ENCODE data around the gene HAO2. TPM values are rescaled to one million over a fixed set of nuclear protein-coding genes. Genes with fewer than 3 reads are reported as not detected.

Gene HAO2
- total and polyA plus RNA-seq, 10 donors = 0.10 to 0.25 (median 0.12) TPM; not detected in 7

DNA sequence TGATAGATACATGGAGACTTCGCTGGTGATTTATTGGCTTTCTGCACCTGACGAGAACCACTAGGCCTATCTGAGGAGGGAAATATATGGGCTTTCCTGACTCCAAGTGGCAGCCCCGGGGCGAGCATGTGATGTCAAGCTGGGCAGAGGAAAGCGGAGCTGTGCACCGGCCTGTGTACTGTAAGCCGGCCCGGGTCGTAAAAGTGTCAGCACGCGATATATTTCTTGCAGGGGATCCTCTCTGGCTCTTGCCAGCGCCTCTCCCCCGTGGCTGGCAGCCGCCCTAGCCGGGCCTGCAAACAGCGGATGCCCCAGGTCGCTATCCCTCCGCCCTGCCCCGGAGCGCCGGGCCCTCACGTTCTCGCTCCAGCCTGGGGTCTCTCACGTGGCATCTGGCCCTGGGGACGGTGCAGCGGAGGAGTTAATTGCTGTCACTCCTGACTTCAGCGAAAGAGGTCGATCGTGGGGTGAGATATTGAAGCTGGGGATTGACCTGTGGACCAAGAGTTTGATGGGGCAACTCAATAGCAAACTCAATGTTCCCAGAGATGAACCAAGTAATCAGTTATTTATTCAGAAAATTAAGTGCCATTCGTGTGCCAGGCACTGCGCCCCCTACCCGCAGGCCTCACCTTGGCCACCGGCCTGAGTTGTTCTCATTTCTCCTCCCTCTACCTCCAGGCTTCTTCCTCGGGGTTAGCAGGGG lies 41.0 kb upstream of the HAO2 start:
- TF ChIP-seq, protein P1, sequence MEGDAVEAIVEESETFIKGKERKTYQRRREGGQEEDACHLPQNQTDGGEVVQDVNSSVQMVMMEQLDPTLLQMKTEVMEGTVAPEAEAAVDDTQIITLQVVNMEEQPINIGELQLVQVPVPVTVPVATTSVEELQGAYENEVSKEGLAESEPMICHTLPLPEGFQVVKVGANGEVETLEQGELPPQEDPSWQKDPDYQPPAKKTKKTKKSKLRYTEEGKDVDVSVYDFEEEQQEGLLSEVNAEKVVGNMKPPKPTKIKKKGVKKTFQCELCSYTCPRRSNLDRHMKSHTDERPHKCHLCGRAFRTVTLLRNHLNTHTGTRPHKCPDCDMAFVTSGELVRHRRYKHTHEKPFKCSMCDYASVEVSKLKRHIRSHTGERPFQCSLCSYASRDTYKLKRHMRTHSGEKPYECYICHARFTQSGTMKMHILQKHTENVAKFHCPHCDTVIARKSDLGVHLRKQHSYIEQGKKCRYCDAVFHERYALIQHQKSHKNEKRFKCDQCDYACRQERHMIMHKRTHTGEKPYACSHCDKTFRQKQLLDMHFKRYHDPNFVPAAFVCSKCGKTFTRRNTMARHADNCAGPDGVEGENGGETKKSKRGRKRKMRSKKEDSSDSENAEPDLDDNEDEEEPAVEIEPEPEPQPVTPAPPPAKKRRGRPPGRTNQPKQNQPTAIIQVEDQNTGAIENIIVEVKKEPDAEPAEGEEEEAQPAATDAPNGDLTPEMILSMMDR (IDR thresholded peaks at IDR 0.05 in 8 of 11, conservative IDR thresholded peaks at IDR 0.05 in 3 of 11) = peak in 6 of 11 experiments; percentile 22 to 54 (median 34)
- no peak for TF ChIP-seq POLR2AphosphoS5 (IDR thresholded peaks at IDR 0.05)
- Histone ChIP-seq H3K9me3 (no peaks in the 10 kb centered on the region), H3K4me3 (peak overlapping the region; percentile 10 to 70 (median 38)), H3K4me1 (peaks cover 2 to 26% (median 13%) of the 10 kb centered on the region in 6 donors), H3K27me3 (replicated peaks in 1 of 7) (peaks cover 0 to 16% (median 0%) of the 10 kb centered on the region in 7 donors), H3K36me3 (no peaks in the 10 kb centered on the region), H3K27ac (no peak overlapping the region)
- intact Hi-C loops (cut with DNase I; ENCODE audit: low total_unique reads) = no loop called here
- peak; percentile 78 for DNase-seq
- WGBS, 5 donors = 5 to 13% (median 7%) methylated on average over 14 to 34 of the region's 34 CpGs

DNA sequence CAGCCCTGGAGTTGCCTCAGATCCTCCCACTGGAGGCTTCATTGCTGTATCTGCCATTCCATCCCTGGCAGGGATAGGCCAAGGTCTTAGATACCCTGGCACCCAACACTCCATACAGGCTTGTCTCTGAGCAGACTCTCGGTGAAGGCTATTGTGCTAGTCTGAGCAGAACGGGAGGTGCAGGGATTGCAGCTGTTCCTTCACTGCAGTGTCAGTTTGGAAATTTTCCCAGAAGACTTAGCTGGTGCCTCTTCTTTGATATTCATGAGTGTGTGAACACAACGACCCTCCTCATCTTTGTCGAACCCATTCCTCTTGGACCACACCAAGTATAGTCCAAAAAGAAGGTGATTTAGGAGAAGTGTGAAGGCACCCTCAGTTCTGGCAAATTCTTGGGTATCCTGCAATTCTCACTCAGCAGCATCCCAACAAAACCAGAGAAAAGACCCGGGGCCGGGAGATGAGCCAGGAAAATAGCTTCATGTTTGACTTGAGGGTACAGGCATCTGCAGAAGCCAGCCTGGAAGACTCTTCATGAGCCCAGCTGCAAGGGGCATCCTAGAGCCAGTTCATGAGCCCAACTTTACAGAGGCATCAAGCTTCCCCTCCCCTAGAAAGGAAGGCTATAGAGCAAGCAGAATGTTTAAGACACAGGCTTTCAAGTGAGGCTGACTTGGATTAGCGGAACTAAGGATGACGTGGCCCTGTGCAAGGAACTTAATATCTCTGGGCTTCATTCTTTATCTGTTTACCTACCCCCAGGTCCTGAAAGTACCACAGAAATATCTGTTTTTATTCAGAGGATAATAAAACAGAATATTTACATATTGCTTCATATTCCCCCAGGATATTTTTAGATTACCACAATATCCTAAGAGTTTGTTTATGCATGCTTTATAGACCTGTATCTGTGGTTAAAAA lies 38.8 kb upstream of the HAO2 start:
- DNase-seq = no peak
- no peaks in the 10 kb centered on the region for H3K36me3 ChIP-seq
- H3K4me1 ChIP-seq = peaks cover 0 to 26% (median 14%) of the 10 kb centered on the region in 6 donors
- no peak for TF ChIP-seq POLR2AphosphoS5 (IDR thresholded peaks at IDR 0.05)
- TF ChIP-seq POLR2A (IDR thresholded peaks at IDR 0.05) = no peak
- TF ChIP-seq, protein P1 (IDR thresholded peaks at IDR 0.05 in 8 of 11, conservative IDR thresholded peaks at IDR 0.05 in 3 of 11) = no peak
- H3K9me3 ChIP-seq = no peaks in the 10 kb centered on the region
- no peak overlapping the region for H3K4me3 ChIP-seq
- peaks cover 0 to 16% (median 0%) of the 10 kb centered on the region in 7 donors for H3K27me3 ChIP-seq (replicated peaks in 1 of 7)
- intact Hi-C loops (cut with DNase I; ENCODE audit: low total_unique reads) = no loop called here
- H3K27ac ChIP-seq = no peak overlapping the region
- 80 to 91% (median 87%) methylated on average over 7 to 8 of the region's 8 CpGs for WGBS, 5 donors

DNA sequence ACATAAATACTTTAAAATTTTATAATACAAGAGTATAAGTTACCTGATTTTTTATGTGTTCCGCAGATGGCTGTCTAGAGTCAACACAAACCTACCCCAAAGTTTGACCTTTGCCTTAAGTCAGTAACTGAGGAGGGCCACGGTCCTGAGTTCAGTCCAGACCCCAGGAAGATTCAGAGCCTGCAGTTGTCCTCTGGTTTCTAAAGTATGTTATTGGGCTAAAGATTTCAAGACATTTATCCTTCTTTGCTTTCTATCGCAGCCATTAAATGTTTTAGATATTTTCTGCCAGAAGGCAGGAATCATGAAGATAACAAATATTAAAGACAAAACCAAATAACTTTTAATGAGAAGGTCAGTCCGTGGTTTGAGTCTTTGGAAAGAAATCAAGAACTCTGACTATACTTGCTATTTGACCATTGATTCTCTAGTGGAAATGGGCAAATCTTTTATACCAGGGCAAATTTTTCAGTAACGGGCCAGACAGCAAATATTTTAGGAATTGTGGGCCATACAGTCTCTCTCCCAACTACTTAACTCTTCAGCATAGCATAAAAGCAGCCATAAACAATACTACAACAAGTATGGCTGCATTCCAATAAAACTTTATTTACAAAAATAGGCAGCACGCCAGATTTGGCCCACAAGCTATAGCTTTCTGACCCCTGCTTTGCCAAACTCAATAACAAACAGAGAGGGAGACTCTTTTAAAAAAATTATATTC lies 38.0 kb upstream of the HAO2 start:
- H3K36me3 ChIP-seq = no peaks in the 10 kb centered on the region
- WGBS, 5 donors = 79 to 85% (median 82%) methylated on average over 6 of the region's 6 CpGs
- H3K4me3 ChIP-seq = no peak overlapping the region
- intact Hi-C loops (cut with DNase I; ENCODE audit: low total_unique reads) = no loop called here
- DNase-seq = no peak
- no peaks in the 10 kb centered on the region for H3K9me3 ChIP-seq
- H3K27ac ChIP-seq = no peak overlapping the region
- peaks cover 0 to 16% (median 0%) of the 10 kb centered on the region in 7 donors for H3K27me3 ChIP-seq (replicated peaks in 1 of 7)
- peaks cover 0 to 26% (median 14%) of the 10 kb centered on the region in 6 donors for H3K4me1 ChIP-seq
- no peak for TF ChIP-seq POLR2A (IDR thresholded peaks at IDR 0.05)
- TF ChIP-seq, protein P1 (IDR thresholded peaks at IDR 0.05 in 8 of 11, conservative IDR thresholded peaks at IDR 0.05 in 3 of 11) = no peak
- TF ChIP-seq POLR2AphosphoS5 (IDR thresholded peaks at IDR 0.05) = no peak
